ENCODE data around the gene SLF2.

SLF2 gene

GRCh38 chr10:100927266-100927665 lies 14.5 kb downstream of the SLF2 start:
- H3K9ac ChIP-seq (ENCODE audit: low read length in 2 of 2) = no peak overlapping the region
- no peak overlapping the region for H3K27ac ChIP-seq (ENCODE audit: low read length)
- no peaks in the 10 kb centered on the region for H3K4me1 ChIP-seq (ENCODE audit: control insufficient read depth, insufficient read depth, low read length)
- no peaks in the 10 kb centered on the region for H3K27me3 ChIP-seq (ENCODE audit: control insufficient read depth in 1 of 2, insufficient read depth in 2 of 2, low read length in 2 of 2)
- H3K36me3 ChIP-seq (ENCODE audit: control insufficient read depth in 2 of 2, insufficient read depth in 2 of 2, low read length in 2 of 2) = peaks cover 29 to 42% of the 10 kb centered on the region in 2 donors
- H3K9me3 ChIP-seq (ENCODE audit: control insufficient read depth in 2 of 2, low read length in 2 of 2) = no peaks in the 10 kb centered on the region
- no peak overlapping the region for H3K4me3 ChIP-seq (ENCODE audit: low read length in 2 of 2)

- H3K4me3 ChIP-seq (ENCODE audit: low read length in 2 of 2) = no peak overlapping the region
- no peaks in the 10 kb centered on the region for H3K27me3 ChIP-seq (ENCODE audit: control insufficient read depth in 1 of 2, insufficient read depth in 2 of 2, low read length in 2 of 2)
- H3K9me3 ChIP-seq (ENCODE audit: control insufficient read depth in 2 of 2, low read length in 2 of 2) = no peaks in the 10 kb centered on the region
- H3K27ac ChIP-seq (ENCODE audit: low read length) = no peak overlapping the region
- no peaks in the 10 kb centered on the region for H3K4me1 ChIP-seq (ENCODE audit: control insufficient read depth, insufficient read depth, low read length)
- peaks cover 29 to 46% of the 10 kb centered on the region in 2 donors for H3K36me3 ChIP-seq (ENCODE audit: control insufficient read depth in 2 of 2, insufficient read depth in 2 of 2, low read length in 2 of 2)
- no peak overlapping the region for H3K9ac ChIP-seq (ENCODE audit: low read length in 2 of 2)
Observed at GRCh38 chr10:100928039-100928438, 15.3 kb downstream of the SLF2 start.

GRCh38 chr10:100930368-100930767 lies 17.6 kb downstream of the SLF2 start:
- Histone ChIP-seq H3K27me3 (ENCODE audit: control insufficient read depth in 1 of 2, insufficient read depth in 2 of 2, low read length in 2 of 2) (no peaks in the 10 kb centered on the region), H3K9me3 (ENCODE audit: control insufficient read depth in 2 of 2, low read length in 2 of 2) (no peaks in the 10 kb centered on the region), H3K36me3 (ENCODE audit: control insufficient read depth in 2 of 2, insufficient read depth in 2 of 2, low read length in 2 of 2) (peaks cover 23 to 31% of the 10 kb centered on the region in 2 donors), H3K4me1 (ENCODE audit: control insufficient read depth, insufficient read depth, low read length) (no peaks in the 10 kb centered on the region), H3K27ac (ENCODE audit: low read length) (no peak overlapping the region), H3K9ac (ENCODE audit: low read length in 2 of 2) (no peak overlapping the region), H3K4me3 (ENCODE audit: low read length in 2 of 2) (no peak overlapping the region)

- Histone ChIP-seq H3K9ac (ENCODE audit: low read length in 2 of 2) (no peak overlapping the region), H3K27ac (ENCODE audit: low read length) (no peak overlapping the region), H3K4me1 (ENCODE audit: control insufficient read depth, insufficient read depth, low read length) (no peaks in the 10 kb centered on the region), H3K36me3 (ENCODE audit: control insufficient read depth in 2 of 2, insufficient read depth in 2 of 2, low read length in 2 of 2) (peaks cover 29 to 34% of the 10 kb centered on the region in 2 donors), H3K9me3 (ENCODE audit: control insufficient read depth in 2 of 2, low read length in 2 of 2) (no peaks in the 10 kb centered on the region), H3K4me3 (ENCODE audit: low read length in 2 of 2) (no peak overlapping the region), H3K27me3 (ENCODE audit: control insufficient read depth in 1 of 2, insufficient read depth in 2 of 2, low read length in 2 of 2) (no peaks in the 10 kb centered on the region)
Observed at GRCh38 chr10:100934084-100934659, 21.4 kb downstream of the SLF2 start.

- peaks cover 30 to 37% of the 10 kb centered on the region in 2 donors for H3K36me3 ChIP-seq (ENCODE audit: control insufficient read depth in 2 of 2, insufficient read depth in 2 of 2, low read length in 2 of 2)
- H3K27me3 ChIP-seq (ENCODE audit: control insufficient read depth in 1 of 2, insufficient read depth in 2 of 2, low read length in 2 of 2) = no peaks in the 10 kb centered on the region
- no peaks in the 10 kb centered on the region for H3K9me3 ChIP-seq (ENCODE audit: control insufficient read depth in 2 of 2, low read length in 2 of 2)
- H3K4me1 ChIP-seq (ENCODE audit: control insufficient read depth, insufficient read depth, low read length) = no peaks in the 10 kb centered on the region
- H3K27ac ChIP-seq (ENCODE audit: low read length) = no peak overlapping the region
- no peak overlapping the region for H3K9ac ChIP-seq (ENCODE audit: low read length in 2 of 2)
- no peak overlapping the region for H3K4me3 ChIP-seq (ENCODE audit: low read length in 2 of 2)
Observed at GRCh38 chr10:100939763-100940344, 27.1 kb downstream of the SLF2 start.

- Histone ChIP-seq H3K4me1 (ENCODE audit: control insufficient read depth, insufficient read depth, low read length) (no peaks in the 10 kb centered on the region), H3K4me3 (ENCODE audit: low read length in 2 of 2) (no peak overlapping the region), H3K27me3 (ENCODE audit: control insufficient read depth in 1 of 2, insufficient read depth in 2 of 2, low read length in 2 of 2) (no peaks in the 10 kb centered on the region), H3K9ac (ENCODE audit: low read length in 2 of 2) (no peak overlapping the region), H3K9me3 (ENCODE audit: control insufficient read depth in 2 of 2, low read length in 2 of 2) (no peaks in the 10 kb centered on the region), H3K36me3 (ENCODE audit: control insufficient read depth in 2 of 2, insufficient read depth in 2 of 2, low read length in 2 of 2) (peaks cover 44 to 48% of the 10 kb centered on the region in 2 donors), H3K27ac (ENCODE audit: low read length) (no peak overlapping the region)
Observed at GRCh38 chr10:100942229-100942628, 29.5 kb downstream of the SLF2 start.

- no peaks in the 10 kb centered on the region for H3K4me1 ChIP-seq (ENCODE audit: control insufficient read depth, insufficient read depth, low read length)
- no peak overlapping the region for H3K9ac ChIP-seq (ENCODE audit: low read length in 2 of 2)
- no peak overlapping the region for H3K4me3 ChIP-seq (ENCODE audit: low read length in 2 of 2)
- peaks cover 40% of the 10 kb centered on the region in 2 donors for H3K36me3 ChIP-seq (ENCODE audit: control insufficient read depth in 2 of 2, insufficient read depth in 2 of 2, low read length in 2 of 2)
- no peak overlapping the region for H3K27ac ChIP-seq (ENCODE audit: low read length)
- H3K9me3 ChIP-seq (ENCODE audit: control insufficient read depth in 2 of 2, low read length in 2 of 2) = no peaks in the 10 kb centered on the region
- no peaks in the 10 kb centered on the region for H3K27me3 ChIP-seq (ENCODE audit: control insufficient read depth in 1 of 2, insufficient read depth in 2 of 2, low read length in 2 of 2)
Observed at GRCh38 chr10:100943508-100943907, 30.7 kb downstream of the SLF2 start.

- H3K4me1 ChIP-seq (ENCODE audit: control insufficient read depth, insufficient read depth, low read length) = no peaks in the 10 kb centered on the region
- H3K9ac ChIP-seq (ENCODE audit: low read length in 2 of 2) = no peak overlapping the region
- H3K27ac ChIP-seq (ENCODE audit: low read length) = no peak overlapping the region
- peaks cover 43 to 46% of the 10 kb centered on the region in 2 donors for H3K36me3 ChIP-seq (ENCODE audit: control insufficient read depth in 2 of 2, insufficient read depth in 2 of 2, low read length in 2 of 2)
- H3K4me3 ChIP-seq (ENCODE audit: low read length in 2 of 2) = no peak overlapping the region
- H3K27me3 ChIP-seq (ENCODE audit: control insufficient read depth in 1 of 2, insufficient read depth in 2 of 2, low read length in 2 of 2) = no peaks in the 10 kb centered on the region
- H3K9me3 ChIP-seq (ENCODE audit: control insufficient read depth in 2 of 2, low read length in 2 of 2) = no peaks in the 10 kb centered on the region
Observed at GRCh38 chr10:100945754-100946153, 33.0 kb downstream of the SLF2 start.

GRCh38 chr10:100948916-100949315 lies 36.2 kb downstream of the SLF2 start:
- H3K27ac ChIP-seq (ENCODE audit: low read length) = no peak overlapping the region
- no peaks in the 10 kb centered on the region for H3K27me3 ChIP-seq (ENCODE audit: control insufficient read depth in 1 of 2, insufficient read depth in 2 of 2, low read length in 2 of 2)
- H3K9me3 ChIP-seq (ENCODE audit: control insufficient read depth in 2 of 2, low read length in 2 of 2) = no peaks in the 10 kb centered on the region
- H3K36me3 ChIP-seq (ENCODE audit: control insufficient read depth in 2 of 2, insufficient read depth in 2 of 2, low read length in 2 of 2) = peaks cover 40 to 41% of the 10 kb centered on the region in 2 donors
- no peak overlapping the region for H3K4me3 ChIP-seq (ENCODE audit: low read length in 2 of 2)
- no peaks in the 10 kb centered on the region for H3K4me1 ChIP-seq (ENCODE audit: control insufficient read depth, insufficient read depth, low read length)
- H3K9ac ChIP-seq (ENCODE audit: low read length in 2 of 2) = no peak overlapping the region

GRCh38 chr10:100960251-100960650 lies 47.5 kb downstream of the SLF2 start:
- Histone ChIP-seq H3K4me3 (ENCODE audit: low read length in 2 of 2) (no peak overlapping the region), H3K9ac (ENCODE audit: low read length in 2 of 2) (no peak overlapping the region), H3K9me3 (ENCODE audit: control insufficient read depth in 2 of 2, low read length in 2 of 2) (no peaks in the 10 kb centered on the region), H3K36me3 (ENCODE audit: control insufficient read depth in 2 of 2, insufficient read depth in 2 of 2, low read length in 2 of 2) (peaks cover 18 to 52% of the 10 kb centered on the region in 2 donors), H3K4me1 (ENCODE audit: control insufficient read depth, insufficient read depth, low read length) (no peaks in the 10 kb centered on the region), H3K27me3 (ENCODE audit: control insufficient read depth in 1 of 2, insufficient read depth in 2 of 2, low read length in 2 of 2) (no peaks in the 10 kb centered on the region), H3K27ac (ENCODE audit: low read length) (no peak overlapping the region)

- H3K9me3 ChIP-seq (ENCODE audit: control insufficient read depth in 2 of 2, low read length in 2 of 2) = no peaks in the 10 kb centered on the region
- H3K9ac ChIP-seq (ENCODE audit: low read length in 2 of 2) = no peak overlapping the region
- no peaks in the 10 kb centered on the region for H3K4me1 ChIP-seq (ENCODE audit: control insufficient read depth, insufficient read depth, low read length)
- no peak overlapping the region for H3K4me3 ChIP-seq (ENCODE audit: low read length in 2 of 2)
- peaks cover 29 to 42% of the 10 kb centered on the region in 2 donors for H3K36me3 ChIP-seq (ENCODE audit: control insufficient read depth in 2 of 2, insufficient read depth in 2 of 2, low read length in 2 of 2)
- H3K27ac ChIP-seq (ENCODE audit: low read length) = no peak overlapping the region
- no peaks in the 10 kb centered on the region for H3K27me3 ChIP-seq (ENCODE audit: control insufficient read depth in 1 of 2, insufficient read depth in 2 of 2, low read length in 2 of 2)
Observed at GRCh38 chr10:100962351-100963080, 49.8 kb downstream of the SLF2 start.

Data from stomach smooth muscle (tissue), 2 donors.